Ascending aorta (tissue), 2 donors: ENCODE results near the gene PLCD1. TPM values are rescaled to one million over a fixed set of nuclear protein-coding genes. Genes with fewer than 3 reads are reported as not detected.

ENCODE experiments used
- DNase-seq, 2 donors: peaks; one replicate each; pipeline ENCODE4 v3.0.0-alpha.2; 2019; ENCODE audit warnings: low spot score in 2 of 2
- H3K27ac ChIP-seq, 2 donors: fragments of 200-600 bp; sonication (generic); one replicate each; pipeline ENCODE4 v1.5.1; 2016 to 2017; ENCODE audit warnings: mild to moderate bottlenecking in 1 of 2
- H3K27me3 ChIP-seq: fragments of 200-600 bp; sonication (generic); one replicate; pipeline ENCODE4 v1.5.1; 2017
- H3K36me3 ChIP-seq, 2 donors: fragments of 200-600 bp; sonication (generic); one replicate each; pipeline ENCODE4 v1.5.1; 2016
- H3K4me1 ChIP-seq, 2 donors: fragments of 200-600 bp; sonication (generic); one replicate each; pipeline ENCODE4 v1.5.1; 2016 to 2017; ENCODE audit warnings: mild to moderate bottlenecking in 1 of 2
- H3K4me3 ChIP-seq, 2 donors: fragments of 200-600 bp; sonication (generic); one replicate each; pipeline ENCODE4 v1.5.1; 2016 to 2017; ENCODE audit warnings: mild to moderate bottlenecking in 1 of 2
- H3K9me3 ChIP-seq, 2 donors: fragments of 200-600 bp; sonication (generic); one replicate each; pipeline ENCODE4 v1.5.1; 2016
- CTCF ChIP-seq, 3 experiments: fragments of 200-600 bp in 2 of 3; fragments of 450-650 bp in 1 of 3; sonication (generic) in 2 of 3; IDR thresholded peaks; one replicate each; pipeline ENCODE4 v1.5.1; 2016 to 2019; ENCODE audit warnings: antibody characterized with exemption in 3 of 3, mild to moderate bottlenecking in 1 of 3, moderate library complexity in 1 of 3
- intact Hi-C: fragments of 100-400 bp; cut with DNase I; formaldehyde crosslinking; loops from one replicate; pipeline ENCODE4 v1.15.1; 2023
- total RNA-seq: library from RNA; depleted of rRNA; stranded (reverse); fragments of >200 nt; gene quantifications from one replicate; pipeline ENCODE4 v1.1.0, GENCODE V29; 2016

The PLCD1 gene
- total RNA-seq, 1 donor from 2014 or later = 167 TPM

DNA sequence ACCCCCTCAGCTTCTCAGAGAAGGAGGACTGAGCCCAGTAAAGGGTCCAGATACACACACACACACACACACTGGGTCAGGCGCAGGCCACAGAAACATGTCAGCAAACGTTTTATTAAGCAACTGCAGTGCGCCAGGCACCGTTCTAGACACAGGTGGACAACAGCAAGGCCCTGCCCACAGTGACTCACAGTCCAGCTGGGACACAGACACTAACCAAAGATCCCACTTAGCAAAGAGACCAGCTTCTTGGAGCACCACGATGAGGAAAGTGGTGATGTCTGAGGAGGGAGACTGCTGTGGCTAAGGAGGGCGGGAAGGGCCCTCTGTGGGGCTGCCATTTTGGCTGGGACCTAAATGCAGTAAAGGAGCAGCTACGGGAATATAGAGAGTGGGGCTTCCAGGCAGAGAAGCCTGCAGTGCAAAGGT is 41.7 kb downstream of the PLCD1 start:
- TF ChIP-seq CTCF (IDR thresholded peaks at IDR 0.05) = no peak
- H3K27me3 ChIP-seq = no peaks in the 10 kb centered on the region
- peaks cover 3 to 5% of the 10 kb centered on the region in 2 donors for H3K36me3 ChIP-seq
- no peak overlapping the region for H3K4me3 ChIP-seq
- H3K27ac ChIP-seq = no peak overlapping the region
- H3K9me3 ChIP-seq = no peaks in the 10 kb centered on the region
- DNase-seq = no peak
- intact Hi-C loops = no loop called here
- H3K4me1 ChIP-seq = no peaks in the 10 kb centered on the region

DNA sequence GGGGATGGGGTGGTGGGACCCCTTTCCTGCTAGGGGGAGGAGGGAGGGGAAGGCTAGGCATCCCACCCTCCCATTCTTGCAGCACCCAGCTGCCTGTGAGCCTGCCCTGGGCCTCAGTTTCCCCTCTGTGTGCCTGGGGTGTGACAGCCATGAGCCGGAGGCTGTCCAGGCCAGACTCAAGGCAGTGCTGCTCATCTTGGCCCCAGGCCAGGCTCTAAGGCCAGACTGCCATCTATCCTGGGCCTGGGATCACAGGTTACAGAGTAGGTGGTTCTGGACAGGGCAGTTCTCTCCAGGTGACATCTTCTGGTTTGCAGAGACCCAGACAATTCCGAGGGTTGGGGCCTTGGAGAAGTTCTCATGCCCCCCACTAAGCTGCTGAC is 42.1 kb downstream of the PLCD1 start:
- no peak for DNase-seq
- TF ChIP-seq CTCF (IDR thresholded peaks at IDR 0.05) = no peak
- intact Hi-C loops = no loop called here
- H3K9me3 ChIP-seq = no peaks in the 10 kb centered on the region
- H3K4me3 ChIP-seq = no peak overlapping the region
- no peaks in the 10 kb centered on the region for H3K27me3 ChIP-seq
- no peak overlapping the region for H3K27ac ChIP-seq
- H3K36me3 ChIP-seq = peaks cover 5 to 6% of the 10 kb centered on the region in 2 donors
- H3K4me1 ChIP-seq = no peaks in the 10 kb centered on the region

- peaks cover 8 to 10% of the 10 kb centered on the region in 2 donors for H3K36me3 ChIP-seq
- no peaks in the 10 kb centered on the region for H3K9me3 ChIP-seq
- peak in 1 of 2 donors; percentile 58 for DNase-seq
- H3K27me3 ChIP-seq = no peaks in the 10 kb centered on the region
- no peak overlapping the region for H3K27ac ChIP-seq
- intact Hi-C loops = no loop called here
- TF ChIP-seq CTCF (IDR thresholded peaks at IDR 0.05) = no peak
- no peak overlapping the region for H3K4me3 ChIP-seq
- H3K4me1 ChIP-seq = no peaks in the 10 kb centered on the region
These were observed 42.7 kb downstream of the PLCD1 start for GRCh38 chr3:37986479-37987314.

- no peaks in the 10 kb centered on the region for H3K4me1 ChIP-seq
- H3K4me3 ChIP-seq = no peak overlapping the region
- intact Hi-C loops = no loop called here
- H3K9me3 ChIP-seq = no peaks in the 10 kb centered on the region
- no peaks in the 10 kb centered on the region for H3K27me3 ChIP-seq
- H3K36me3 ChIP-seq = peaks cover 17% of the 10 kb centered on the region in 2 donors
- no peak for TF ChIP-seq CTCF (IDR thresholded peaks at IDR 0.05)
- DNase-seq = peak in 1 of 2 donors; percentile 60
- H3K27ac ChIP-seq = no peak overlapping the region
These were observed 43.7 kb downstream of the PLCD1 start for GRCh38 chr3:37985637-37986320.

GRCh38 chr3:37984596-37984995 is 44.8 kb downstream of the PLCD1 start:
- Histone ChIP-seq H3K27ac (no peak overlapping the region), H3K36me3 (peaks cover 25 to 27% of the 10 kb centered on the region in 2 donors), H3K4me1 (no peaks in the 10 kb centered on the region), H3K27me3 (no peaks in the 10 kb centered on the region), H3K9me3 (no peaks in the 10 kb centered on the region), H3K4me3 (no peak overlapping the region)
- no peak for DNase-seq
- intact Hi-C loops = no loop called here
- no peak for TF ChIP-seq CTCF (IDR thresholded peaks at IDR 0.05)
